GM19467 (cell line): ENCODE measurements around the gene CCDC124.
"Not testable (repeated sequence)": the region's sequence is repeated elsewhere in the genome, so short reads cannot be mapped to it uniquely, and the experiment has no call there.

Experiments
- ATAC-seq: cut with Tn5 transposase; IDR thresholded peaks from one replicate; pipeline ENCODE4 v1.9.1; 2021; ENCODE audit warnings: mild to moderate bottlenecking, moderate library complexity; ENCODE audit not compliant: unreplicated experiment

The CCDC124 gene

GRCh38 chr19:17977488-17977887 lies 44.7 kb downstream of the CCDC124 start:
- no peak for ATAC-seq

GRCh38 chr19:17981611-17982010 lies 48.8 kb downstream of the CCDC124 start:
- no peak for ATAC-seq

- no peak for ATAC-seq
Measured at GRCh38 chr19:17982430-17982829, 49.6 kb downstream of the CCDC124 start.

- no peak for ATAC-seq
Measured at GRCh38 chr19:17985037-17985818, 52.4 kb downstream of the CCDC124 start.

GRCh38 chr19:17986569-17986968 lies 53.8 kb downstream of the CCDC124 start:
- not testable (repeated sequence) for ATAC-seq

GRCh38 chr19:17988161-17988560 lies 55.3 kb downstream of the CCDC124 start:
- ATAC-seq: no peak

GRCh38 chr19:17989425-17990094 lies 56.7 kb downstream of the CCDC124 start:
- ATAC-seq: no peak

GRCh38 chr19:17993076-17993813 lies 60.4 kb downstream of the CCDC124 start:
- ATAC-seq: no peak
